ENCODE data around the gene OSBP. TPM values are rescaled to one million over a fixed set of nuclear protein-coding genes. Genes with fewer than 3 reads are reported as not detected.

OSBP gene
- total RNA-seq, 2 donors from 2014 or later: 41.2 to 44.3 TPM

DNA sequence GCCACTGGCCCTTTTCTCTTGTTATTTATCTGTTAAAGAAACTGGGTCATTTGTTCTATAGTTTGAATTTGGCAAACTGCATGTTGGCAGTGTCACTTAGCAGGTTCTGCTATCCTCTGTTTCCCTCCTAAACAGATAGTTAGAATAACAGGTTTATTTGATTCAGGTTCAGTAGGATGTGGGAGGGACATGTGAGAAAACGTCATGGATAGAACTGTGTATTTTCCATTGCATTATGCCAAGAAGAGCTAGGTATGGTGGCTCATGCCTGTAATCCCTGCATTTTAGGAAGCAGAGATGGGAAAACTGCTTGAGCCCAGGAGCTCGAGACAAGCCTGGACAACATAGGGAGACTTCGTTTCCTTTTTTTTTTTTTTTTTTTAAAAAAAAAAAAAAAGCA, 29.0 kb upstream of the OSBP start:
- Mint-ChIP-seq H3K27ac (no peak overlapping the region), H3K9me3 (peaks cover 15% of the 10 kb centered on the region), H3K4me3 (no peak overlapping the region), H3K36me3 (ENCODE audit: low read depth) (peaks cover 93% of the 10 kb centered on the region), H3K4me1 (peaks cover 8% of the 10 kb centered on the region), H3K27me3 (ENCODE audit: insufficient read depth) (no peaks in the 10 kb centered on the region)
- peaks cover 13% of the 10 kb centered on the region for H3K9me3 ChIP-seq (ENCODE audit: control insufficient read depth, low read length)
- H3K4me3 ChIP-seq (ENCODE audit: low read length): no peak overlapping the region
- H3K4me1 ChIP-seq (ENCODE audit: control insufficient read depth, insufficient read depth, low read length): no peaks in the 10 kb centered on the region
- DNase-seq: no peak
- peaks cover 96% of the 10 kb centered on the region for H3K36me3 ChIP-seq (ENCODE audit: control insufficient read depth, insufficient read depth, low read length)
- no peaks in the 10 kb centered on the region for H3K27me3 ChIP-seq (ENCODE audit: control insufficient read depth, insufficient read depth, low read length, poor library complexity, severe bottlenecking)
- no peak overlapping the region for H3K9ac ChIP-seq (ENCODE audit: extremely low read depth, low read length, poor library complexity, severe bottlenecking)
- TF ChIP-seq, protein P1, sequence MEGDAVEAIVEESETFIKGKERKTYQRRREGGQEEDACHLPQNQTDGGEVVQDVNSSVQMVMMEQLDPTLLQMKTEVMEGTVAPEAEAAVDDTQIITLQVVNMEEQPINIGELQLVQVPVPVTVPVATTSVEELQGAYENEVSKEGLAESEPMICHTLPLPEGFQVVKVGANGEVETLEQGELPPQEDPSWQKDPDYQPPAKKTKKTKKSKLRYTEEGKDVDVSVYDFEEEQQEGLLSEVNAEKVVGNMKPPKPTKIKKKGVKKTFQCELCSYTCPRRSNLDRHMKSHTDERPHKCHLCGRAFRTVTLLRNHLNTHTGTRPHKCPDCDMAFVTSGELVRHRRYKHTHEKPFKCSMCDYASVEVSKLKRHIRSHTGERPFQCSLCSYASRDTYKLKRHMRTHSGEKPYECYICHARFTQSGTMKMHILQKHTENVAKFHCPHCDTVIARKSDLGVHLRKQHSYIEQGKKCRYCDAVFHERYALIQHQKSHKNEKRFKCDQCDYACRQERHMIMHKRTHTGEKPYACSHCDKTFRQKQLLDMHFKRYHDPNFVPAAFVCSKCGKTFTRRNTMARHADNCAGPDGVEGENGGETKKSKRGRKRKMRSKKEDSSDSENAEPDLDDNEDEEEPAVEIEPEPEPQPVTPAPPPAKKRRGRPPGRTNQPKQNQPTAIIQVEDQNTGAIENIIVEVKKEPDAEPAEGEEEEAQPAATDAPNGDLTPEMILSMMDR (conservative IDR thresholded peaks at IDR 0.05): no peak
- WGBS, 2 experiments (ENCODE audit: insufficient coverage in 1 of 2, insufficient read length in 1 of 2): 98 to 100% methylated on average over 1 to 3 of the region's 3 CpGs
- H3K27ac ChIP-seq (ENCODE audit: low read depth, low read length): no peak overlapping the region

DNA sequence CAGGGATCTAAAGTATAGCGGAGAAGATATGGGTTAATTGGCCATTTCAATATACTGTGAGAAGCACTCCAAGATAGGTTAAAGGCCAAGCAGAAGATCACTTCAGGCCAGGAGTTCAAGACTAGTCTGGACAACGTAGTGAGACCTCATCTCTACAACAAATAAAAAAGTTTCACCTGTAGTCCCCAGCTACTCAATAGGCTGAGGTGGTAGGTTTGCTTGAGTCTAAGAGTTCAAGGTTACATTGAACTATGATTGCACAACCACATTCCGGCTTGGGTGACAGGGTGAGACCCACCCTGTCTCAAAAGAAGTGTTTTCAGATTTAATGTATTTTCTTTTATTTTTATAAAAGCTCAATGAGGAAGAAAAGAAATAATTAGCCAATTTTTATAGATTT, 27.8 kb upstream of the OSBP start:
- no peak overlapping the region for H3K4me3 Mint-ChIP-seq
- no peaks in the 10 kb centered on the region for H3K27me3 ChIP-seq (ENCODE audit: control insufficient read depth, insufficient read depth, low read length, poor library complexity, severe bottlenecking)
- H3K36me3 ChIP-seq (ENCODE audit: control insufficient read depth, insufficient read depth, low read length): peaks cover 96% of the 10 kb centered on the region
- no peaks in the 10 kb centered on the region for H3K27me3 Mint-ChIP-seq (ENCODE audit: insufficient read depth)
- peaks cover 8% of the 10 kb centered on the region for H3K4me1 Mint-ChIP-seq
- H3K9me3 ChIP-seq (ENCODE audit: control insufficient read depth, low read length): peaks cover 13% of the 10 kb centered on the region
- H3K36me3 Mint-ChIP-seq (ENCODE audit: low read depth): peaks cover 93% of the 10 kb centered on the region
- 91 to 100% methylated on average over 1 to 3 of the region's 3 CpGs for WGBS, 2 experiments (ENCODE audit: insufficient coverage in 1 of 2, insufficient read length in 1 of 2)
- TF ChIP-seq, protein P1 (conservative IDR thresholded peaks at IDR 0.05): no peak
- H3K27ac Mint-ChIP-seq: no peak overlapping the region
- H3K4me3 ChIP-seq (ENCODE audit: low read length): no peak overlapping the region
- no peaks in the 10 kb centered on the region for H3K4me1 ChIP-seq (ENCODE audit: control insufficient read depth, insufficient read depth, low read length)
- H3K27ac ChIP-seq (ENCODE audit: low read depth, low read length): no peak overlapping the region
- H3K9ac ChIP-seq (ENCODE audit: extremely low read depth, low read length, poor library complexity, severe bottlenecking): no peak overlapping the region
- peaks cover 15% of the 10 kb centered on the region for H3K9me3 Mint-ChIP-seq
- no peak for DNase-seq

DNA sequence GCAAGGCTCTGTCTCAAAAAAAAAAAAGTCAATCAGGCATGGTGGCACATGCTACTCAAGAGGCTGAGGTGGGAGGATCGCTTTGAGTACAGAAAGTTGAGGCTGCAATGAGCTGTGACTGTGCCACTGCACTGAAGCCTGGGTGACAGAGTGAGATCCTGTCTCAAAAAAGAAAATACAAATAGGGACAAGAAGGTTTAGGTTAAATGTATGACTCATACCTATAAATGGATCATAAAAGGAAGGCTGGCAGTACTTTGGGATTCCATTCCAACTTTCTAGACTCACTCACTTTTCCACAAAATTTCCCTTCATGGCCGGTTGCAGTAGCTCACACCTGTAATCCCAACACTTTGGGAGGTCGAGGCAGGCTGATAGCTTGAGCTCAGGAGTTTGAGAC, 25.6 kb upstream of the OSBP start:
- no peak overlapping the region for H3K9ac ChIP-seq (ENCODE audit: extremely low read depth, low read length, poor library complexity, severe bottlenecking)
- H3K36me3 ChIP-seq (ENCODE audit: control insufficient read depth, insufficient read depth, low read length): peaks cover 95% of the 10 kb centered on the region
- H3K27me3 Mint-ChIP-seq (ENCODE audit: insufficient read depth): no peaks in the 10 kb centered on the region
- no peak overlapping the region for H3K27ac Mint-ChIP-seq
- 90 to 95% methylated on average over 2 to 3 of the region's 3 CpGs for whole genome bisulfite sequencing, 2 experiments (ENCODE audit: insufficient coverage in 1 of 2, insufficient read length in 1 of 2)
- H3K27me3 ChIP-seq (ENCODE audit: control insufficient read depth, insufficient read depth, low read length, poor library complexity, severe bottlenecking): no peaks in the 10 kb centered on the region
- peaks cover 11% of the 10 kb centered on the region for H3K9me3 Mint-ChIP-seq
- peaks cover 8% of the 10 kb centered on the region for H3K9me3 ChIP-seq (ENCODE audit: control insufficient read depth, low read length)
- no peaks in the 10 kb centered on the region for H3K4me1 ChIP-seq (ENCODE audit: control insufficient read depth, insufficient read depth, low read length)
- TF ChIP-seq, protein P1 (conservative IDR thresholded peaks at IDR 0.05): no peak
- no peak overlapping the region for H3K27ac ChIP-seq (ENCODE audit: low read depth, low read length)
- no peaks in the 10 kb centered on the region for H3K4me1 Mint-ChIP-seq
- no peak overlapping the region for H3K4me3 Mint-ChIP-seq
- DNase-seq: no peak
- H3K4me3 ChIP-seq (ENCODE audit: low read length): no peak overlapping the region
- peaks cover 92% of the 10 kb centered on the region for H3K36me3 Mint-ChIP-seq (ENCODE audit: low read depth)
